GM21825 (cell line): ENCODE measurements around the gene RBMS3.

Experiments used
- ATAC-seq: cut with Tn5 transposase; IDR thresholded peaks from one replicate; pipeline ENCODE4 v1.9.1; 2021; ENCODE audit warnings: mild to moderate bottlenecking, moderate library complexity; ENCODE audit not compliant: unreplicated experiment

Gene RBMS3

DNA sequence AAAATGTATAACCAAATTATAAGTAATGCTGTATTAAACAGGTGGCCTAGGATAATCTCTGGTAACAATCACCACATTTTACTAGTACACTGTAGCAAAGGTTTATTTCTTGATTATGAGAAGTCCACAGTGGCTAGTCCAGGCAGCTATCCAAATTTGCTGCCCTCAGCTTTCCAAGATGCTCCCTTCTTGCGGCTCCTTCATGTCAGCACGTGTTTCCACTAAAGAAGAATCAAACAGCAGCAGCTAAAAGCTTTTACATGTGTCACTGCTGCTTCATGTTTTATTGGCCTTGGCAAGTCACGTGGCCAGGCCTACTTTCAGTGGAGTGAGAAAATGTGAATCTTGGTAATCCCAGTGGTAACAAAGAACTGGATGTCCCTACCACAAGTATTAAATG is 5.6 kb upstream of the RBMS3 start:
- no peak for ATAC-seq

DNA sequence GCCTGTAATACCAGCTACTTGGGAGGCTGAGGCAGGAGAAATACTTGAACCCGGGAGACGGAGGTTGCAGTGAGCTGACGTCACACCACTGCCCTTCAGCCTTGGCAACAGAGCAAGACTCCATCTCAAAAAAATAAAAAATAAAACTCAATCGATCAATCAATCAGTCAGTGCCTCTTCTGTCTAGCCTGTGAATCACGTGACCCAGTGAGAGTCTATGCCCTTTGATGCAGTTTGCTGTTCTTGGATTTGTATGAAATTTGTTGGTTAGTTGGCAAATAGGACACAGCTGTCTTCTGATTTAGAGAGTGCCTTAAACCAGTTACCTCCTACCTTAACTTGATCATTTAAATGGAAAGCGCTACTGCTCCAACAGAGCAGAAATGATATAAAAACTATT is 3.6 kb upstream of the RBMS3 start:
- no peak for ATAC-seq

DNA sequence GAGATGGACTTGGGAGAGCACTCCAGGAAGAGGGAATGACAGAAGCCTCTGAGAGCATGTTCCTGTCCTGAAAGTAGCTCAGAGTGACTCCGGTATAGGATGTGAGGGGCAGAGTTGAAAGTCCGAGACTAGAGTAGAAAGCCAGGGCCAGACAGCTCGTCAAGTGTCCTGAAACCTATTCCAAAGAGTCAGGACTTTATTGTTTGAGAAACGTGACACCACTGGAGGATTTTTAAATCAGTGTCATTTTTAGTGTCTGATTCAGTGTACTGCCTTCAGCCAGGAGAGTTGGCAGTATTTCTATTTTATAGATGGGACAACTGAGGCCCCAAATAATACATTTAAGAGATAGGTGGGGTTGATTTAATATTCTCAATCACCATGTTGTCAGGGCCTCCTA is 1.6 kb upstream of the RBMS3 start:
- ATAC-seq: no peak

DNA sequence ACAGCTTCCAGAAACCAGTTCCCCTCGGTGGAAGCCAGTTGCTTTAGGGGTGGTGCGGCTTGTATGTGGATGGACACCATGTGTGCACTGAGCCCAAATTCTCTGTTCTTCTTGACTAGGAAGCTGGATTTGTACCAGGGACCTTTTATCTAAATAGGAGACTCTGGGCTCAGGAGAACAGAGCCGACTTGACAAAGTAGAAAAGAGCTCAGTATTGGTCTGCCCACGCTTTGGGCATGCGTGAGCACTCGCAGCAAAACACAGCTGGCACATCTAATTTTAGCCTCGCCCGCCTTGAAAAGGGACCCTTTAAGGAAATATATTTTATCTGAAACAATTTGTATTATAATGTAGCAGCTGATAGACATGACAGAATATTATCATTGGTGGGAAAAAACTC is 1.1 kb upstream of the RBMS3 start:
- no peak for ATAC-seq

DNA sequence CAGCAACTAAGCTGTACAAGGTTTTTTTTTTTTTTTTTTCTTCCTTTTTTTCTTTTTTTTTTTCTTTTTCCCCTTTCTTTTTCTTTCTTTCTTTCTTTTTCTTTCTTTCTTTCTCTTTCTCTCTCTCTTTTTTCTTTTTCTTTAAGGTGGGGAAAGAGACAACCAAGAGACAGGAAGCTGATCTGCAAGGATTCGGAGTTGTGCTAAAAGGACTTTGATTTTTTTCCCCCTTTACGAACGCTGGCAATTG is 148 bp downstream of the RBMS3 start:
- ATAC-seq: no peak

DNA sequence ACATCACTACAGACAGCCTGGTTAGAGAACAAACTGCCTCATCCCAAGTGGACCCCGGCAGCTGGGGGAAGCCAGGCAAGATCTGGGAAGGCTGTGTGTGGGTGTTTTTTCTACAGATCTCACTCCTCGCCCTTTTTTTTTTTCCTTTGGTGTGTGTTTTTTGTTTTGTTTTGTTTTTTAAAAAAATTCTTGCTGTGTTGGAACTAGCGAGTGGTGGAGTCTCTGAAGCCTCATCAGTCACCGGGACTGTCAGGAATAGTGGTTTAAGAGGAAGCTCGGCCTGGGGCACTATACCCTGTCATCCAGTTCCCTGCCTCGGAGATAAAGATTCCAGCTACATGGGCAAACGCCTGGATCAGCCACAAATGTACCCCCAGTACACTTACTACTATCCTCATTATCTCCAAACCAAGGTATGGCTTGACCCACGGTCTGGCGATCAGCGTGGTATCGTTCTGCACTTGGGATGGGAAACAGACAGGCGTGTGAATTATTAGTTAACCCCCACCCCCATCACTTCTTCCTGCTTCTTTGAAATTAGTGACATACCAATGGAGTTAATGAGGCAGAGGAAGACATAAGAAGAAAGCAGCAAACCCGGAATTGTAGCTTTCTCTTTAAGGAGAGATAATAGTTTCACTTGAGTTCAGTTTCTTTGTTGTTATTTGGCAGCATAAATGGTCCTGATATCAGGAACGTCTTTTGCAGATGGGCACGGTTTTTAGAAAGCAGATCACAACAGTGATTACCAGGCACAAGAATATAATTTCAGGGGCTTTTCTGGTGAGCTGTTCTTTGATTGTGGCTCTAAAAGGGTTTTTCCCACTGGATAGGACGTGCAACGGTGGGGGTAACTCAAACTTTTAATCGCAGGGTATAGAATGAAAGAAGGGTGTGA is 722 bp downstream of the RBMS3 start:
- peak; percentile 66 for ATAC-seq

DNA sequence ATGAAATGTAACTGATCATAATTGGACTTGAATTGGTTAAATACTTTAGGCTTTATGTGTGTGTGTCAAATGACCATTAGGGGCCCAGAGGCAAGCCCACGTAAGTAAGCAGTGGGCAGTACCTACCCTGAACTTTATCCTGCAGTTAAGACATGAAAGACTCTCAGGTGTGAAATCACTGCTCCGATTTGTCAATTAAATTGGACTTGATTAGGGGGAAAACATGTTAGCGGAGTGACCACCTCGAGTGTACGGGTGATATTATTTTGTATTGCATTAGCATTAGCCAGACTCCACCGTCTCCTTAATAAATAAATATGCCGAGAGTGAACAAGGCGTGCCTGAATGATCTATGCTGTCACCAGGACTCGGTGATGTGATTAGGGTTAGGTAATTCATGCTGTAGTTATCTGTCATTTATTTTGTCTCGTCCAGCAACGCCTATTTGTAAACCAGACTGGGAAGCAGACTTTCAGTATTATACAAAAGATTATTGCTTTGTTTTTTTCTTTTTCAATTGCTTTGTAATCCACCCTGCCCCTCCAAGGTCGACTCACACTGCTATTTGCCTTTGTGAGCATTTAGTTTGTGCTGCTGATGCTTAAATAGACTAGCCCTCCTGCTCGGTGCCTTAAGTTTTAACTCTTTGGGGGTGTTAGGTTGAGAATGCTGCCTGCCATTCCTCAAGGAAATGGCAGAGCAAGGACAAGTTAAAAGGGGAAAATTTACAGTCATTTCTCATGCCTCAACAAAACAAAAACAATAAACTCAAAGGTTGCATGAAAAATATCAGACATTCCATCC is 1.8 kb downstream of the RBMS3 start:
- ATAC-seq: no peak

DNA sequence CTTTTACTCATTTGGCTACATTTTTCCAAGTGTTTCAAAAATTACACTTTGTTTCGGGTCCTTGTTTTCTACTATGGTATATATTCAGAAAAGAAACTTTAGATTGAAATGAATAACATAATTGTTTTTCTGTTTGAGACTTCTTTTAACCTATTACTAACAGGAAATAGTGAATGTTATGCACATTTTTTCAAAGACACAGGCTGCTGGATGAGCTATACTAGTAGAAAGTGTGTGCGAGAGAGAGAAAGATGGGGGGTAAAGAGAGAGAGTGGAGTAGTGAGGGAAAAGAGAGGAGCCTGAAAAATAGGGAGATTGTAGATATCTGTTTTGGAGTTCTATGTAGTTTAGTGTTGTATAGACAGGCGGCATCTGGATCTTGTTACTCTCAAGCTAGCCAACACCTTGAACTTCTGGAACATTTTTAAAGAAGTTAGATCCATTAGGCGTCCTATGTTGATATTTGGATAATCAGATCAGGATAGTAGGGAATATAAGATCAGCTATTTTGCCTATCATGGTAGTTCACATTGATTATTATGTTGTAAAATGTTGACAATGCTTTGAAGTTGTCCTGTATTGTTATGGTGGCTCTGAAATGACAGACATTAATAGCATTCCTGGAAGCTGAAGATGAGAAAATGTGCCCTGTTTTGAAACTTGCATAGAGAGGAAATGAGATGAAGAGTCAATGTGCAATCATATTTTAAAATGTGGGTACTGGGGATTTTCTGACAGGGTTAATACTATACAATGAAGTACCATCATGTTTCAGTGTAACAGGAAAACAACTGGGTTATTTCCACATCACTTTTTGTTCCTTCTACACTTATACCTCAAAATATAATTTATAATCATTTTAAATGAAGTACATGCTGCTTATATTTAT is 2.6 kb downstream of the RBMS3 start:
- no peak for ATAC-seq

DNA sequence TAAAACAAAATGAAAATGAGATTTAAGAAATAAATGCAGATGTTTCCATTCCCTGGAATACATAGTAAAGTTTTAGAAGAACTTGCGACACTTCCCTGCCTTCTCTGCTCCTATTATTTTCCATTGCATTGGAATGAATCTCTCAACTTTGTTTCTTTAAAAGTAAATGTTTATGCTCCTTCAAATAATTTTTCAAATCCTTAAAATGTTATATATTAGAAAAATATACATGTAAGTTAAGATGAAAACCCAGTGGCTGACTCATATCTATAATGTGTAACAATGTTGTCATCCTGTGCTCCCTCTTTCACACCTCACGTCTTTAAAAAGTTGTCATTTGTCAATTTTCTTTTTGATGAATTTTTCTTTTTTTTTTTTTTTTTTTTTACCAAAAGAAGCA is 3.6 kb downstream of the RBMS3 start:
- ATAC-seq: no peak

DNA sequence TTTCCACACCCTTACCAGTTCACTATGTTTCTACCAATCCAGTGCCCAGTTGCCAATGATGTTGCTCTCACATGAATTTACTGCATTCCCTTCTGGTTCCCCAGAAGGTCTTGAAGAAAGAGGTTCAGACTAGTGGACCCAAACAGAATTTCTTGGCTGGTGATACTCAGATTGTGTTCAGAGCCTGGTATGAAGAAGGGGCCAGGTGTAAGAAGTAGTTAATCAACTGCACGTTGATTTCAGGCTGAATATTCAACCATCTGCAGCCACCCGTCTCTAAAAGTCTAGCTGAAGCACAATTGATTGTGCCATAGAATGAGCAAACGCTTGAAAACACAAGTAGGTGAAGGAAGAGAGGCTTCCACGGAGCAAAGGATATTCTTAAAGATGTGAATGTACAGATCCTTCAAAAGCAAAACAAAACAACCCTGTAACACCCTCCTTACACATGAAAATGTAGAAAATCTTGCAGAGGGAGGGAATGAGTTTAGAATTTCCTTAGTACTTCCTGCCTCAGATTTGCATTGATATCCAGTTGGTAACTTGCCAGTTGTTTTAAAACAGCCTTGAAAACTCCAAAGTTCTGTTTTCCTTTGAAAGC is 4.7 kb downstream of the RBMS3 start:
- no peak for ATAC-seq

DNA sequence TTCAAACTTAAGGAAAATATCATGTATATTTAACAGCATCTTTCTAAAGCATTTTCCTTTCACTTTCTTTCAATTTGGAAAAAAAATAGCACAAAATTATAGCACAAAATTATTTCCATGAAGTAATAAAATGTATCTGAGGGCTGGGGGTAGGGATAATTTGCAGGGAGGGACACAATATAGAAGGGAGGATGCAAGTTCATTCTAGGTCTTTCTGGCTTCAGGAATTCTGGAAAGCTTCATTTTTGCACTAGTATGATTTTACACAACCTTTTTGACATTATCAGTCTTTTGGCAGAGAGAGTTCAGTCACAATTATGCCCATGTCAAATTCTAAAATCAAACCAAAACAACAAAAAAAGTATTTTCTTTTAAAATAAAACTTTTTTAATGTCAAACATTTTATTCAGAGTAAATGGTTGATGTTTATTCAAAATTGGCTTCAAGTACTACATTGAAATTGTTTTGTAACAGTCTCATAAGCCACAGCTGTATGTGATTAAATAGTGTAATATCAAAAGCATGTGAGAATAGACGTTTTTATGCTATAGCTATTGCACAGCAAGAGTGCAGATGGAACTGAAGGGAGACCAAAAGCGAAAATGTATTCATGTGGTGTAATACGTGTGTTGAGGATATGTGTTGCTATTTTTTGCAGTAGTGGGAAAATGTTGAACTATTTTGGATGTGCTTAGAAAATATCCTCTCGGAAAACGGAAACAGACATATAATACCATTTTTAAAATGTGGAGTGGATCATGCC is 5.8 kb downstream of the RBMS3 start:
- ATAC-seq: no peak

DNA sequence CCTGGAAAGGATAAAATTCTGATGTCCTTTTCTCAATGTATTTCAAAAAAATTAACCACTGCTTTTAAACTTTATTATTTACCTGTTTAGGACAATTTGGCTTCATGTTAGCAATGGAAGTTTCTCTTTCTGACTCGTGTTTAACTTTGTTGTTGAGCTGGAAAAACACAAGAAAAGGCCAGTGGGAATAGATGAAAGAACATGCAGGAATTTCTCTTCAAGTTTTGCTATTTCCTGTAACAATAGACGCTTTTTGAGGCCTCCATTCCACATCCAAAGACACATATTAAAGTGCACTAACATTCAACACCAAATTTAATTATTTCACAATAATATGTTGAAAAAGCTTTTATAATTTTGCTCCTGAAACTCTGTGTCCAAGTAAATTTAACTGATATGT is 9.7 kb downstream of the RBMS3 start:
- no peak for ATAC-seq

DNA sequence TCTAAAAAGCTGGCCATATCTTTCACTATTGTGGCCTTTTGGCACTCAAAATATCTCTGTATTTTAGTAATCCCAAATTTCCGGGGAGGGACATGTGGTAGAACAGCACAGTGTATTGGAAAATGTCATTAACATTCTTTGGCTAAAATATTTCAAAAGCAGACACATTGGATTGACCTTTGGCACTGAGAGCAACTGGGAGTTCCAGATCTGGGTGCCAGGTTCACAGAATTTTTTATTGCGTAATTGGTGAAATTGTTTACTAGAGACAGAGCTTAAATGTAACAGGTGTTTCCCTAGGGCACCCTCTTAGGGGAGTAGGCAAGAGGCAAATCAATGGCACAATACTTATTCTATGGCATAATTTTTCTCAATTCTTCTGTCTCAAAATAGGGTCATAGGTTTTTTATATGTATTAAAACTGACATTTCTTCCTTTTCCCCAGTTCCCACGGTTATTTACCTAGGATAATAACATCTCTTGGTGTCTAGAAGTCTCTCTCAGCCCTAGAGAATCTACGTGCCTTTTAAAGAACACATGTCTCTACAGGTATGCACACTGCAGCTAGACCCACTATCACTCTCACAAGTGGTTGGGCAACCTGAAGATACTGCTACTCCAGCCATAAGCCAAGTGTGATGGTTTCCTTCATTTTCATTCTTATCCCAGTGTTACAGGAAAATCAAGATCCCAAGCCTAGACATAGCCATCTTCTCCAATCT is 10.6 kb downstream of the RBMS3 start:
- ATAC-seq: no peak

DNA sequence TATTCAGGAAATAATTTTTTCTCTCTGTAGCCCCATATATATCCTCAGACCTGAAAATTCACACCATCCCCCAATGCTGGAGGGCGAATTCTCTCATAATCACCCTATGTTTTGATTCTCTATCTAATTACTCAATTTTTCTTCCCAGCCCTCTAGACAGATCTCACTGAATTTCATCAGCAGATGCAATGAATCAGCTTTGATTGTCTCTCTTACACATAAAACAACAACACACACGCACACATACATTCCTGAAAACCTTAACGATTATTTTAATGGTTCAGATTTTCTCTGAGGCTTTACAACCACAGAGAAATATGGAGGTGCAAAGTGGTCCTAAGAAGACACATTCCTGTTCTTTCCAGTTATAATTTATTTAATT is 11.1 kb downstream of the RBMS3 start:
- ATAC-seq: no peak

DNA sequence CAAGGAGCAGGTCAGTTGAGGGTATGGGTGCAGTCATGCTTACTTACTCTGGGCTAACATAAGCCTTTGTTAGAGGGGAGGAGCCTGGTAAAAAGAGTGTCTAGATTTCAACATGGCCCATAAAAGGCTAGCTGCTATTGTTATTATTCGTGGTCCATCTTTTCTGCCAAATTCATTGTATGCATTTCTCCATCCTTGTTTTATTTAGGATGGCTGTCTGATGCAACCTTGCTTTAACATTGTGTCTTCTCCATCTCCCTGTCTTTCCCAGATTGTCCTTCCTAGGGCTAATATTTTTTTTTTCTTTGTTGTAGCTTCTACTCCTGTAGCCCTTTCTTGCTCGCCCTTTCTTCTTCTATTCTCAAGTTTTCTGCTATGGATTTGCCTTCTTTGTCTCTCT is 12.6 kb downstream of the RBMS3 start:
- no peak for ATAC-seq

DNA sequence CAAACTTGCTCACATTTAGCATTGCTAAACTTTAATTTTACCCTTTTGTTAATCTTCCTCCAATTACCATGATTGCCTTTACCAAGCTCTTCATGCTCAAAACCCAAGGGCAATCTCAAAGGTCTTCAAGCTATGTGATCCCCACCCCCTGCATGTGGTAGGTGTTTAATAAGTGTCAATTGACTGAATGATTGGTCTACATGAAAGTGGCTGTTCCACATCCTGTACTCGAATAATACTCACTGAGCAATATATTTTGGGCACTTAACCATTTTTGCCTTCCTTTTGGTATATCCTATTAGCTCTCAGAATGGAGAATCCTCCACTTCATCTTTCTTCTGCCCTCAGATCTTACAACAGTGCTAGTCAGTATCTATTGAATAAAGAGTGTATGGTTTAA is 17.1 kb downstream of the RBMS3 start:
- no peak for ATAC-seq

DNA sequence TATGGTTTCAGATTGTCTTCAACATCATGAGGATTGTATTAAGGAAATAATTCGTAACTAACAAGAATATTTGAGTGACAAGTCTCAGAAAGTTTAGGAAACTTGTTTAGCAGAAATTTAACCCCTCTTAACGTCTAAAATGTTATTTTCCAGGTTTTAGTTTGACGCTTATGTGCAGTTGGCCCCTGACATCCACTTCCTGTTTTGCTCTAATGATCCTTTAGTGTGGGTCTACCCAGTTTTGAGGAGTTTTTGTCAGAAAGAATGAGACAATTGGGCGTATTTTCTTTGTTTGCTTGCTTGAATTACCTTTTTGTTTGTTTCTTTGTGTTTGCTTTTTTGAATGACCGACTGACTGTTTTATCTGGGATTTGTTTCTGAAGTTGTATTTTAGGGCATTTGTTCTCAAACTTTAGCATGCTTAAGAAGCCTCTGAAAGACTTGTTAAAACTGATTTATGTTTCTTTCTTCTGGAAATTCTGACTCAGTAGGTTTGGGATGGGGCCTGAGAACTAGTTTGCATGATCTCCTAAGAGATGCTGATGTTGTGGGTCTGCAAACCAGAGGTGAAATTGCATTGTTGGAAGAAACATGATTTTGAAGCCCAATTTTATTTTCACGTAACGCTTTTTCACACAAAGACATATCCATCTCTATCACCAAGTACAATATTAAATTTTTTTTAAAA is 20.6 kb downstream of the RBMS3 start:
- no peak for ATAC-seq

DNA sequence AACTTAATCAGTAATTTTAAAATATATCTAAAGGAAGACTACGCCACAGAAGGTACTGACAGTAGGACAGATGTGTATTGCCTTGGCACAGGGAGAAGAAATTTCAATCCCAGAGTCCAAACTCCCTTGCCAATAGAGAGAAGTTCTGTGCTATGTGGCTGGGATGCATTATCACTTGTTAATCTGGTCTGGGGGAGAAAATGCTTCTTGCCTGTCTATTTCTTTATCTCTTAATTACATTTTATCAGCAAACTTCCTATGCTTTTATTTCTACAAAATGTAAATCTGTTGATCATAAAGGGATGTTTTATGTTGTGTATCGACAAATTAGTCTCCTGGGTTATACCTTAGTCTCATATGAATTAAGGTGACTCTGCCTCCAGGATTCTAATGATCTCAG is 21.7 kb downstream of the RBMS3 start:
- ATAC-seq: no peak

DNA sequence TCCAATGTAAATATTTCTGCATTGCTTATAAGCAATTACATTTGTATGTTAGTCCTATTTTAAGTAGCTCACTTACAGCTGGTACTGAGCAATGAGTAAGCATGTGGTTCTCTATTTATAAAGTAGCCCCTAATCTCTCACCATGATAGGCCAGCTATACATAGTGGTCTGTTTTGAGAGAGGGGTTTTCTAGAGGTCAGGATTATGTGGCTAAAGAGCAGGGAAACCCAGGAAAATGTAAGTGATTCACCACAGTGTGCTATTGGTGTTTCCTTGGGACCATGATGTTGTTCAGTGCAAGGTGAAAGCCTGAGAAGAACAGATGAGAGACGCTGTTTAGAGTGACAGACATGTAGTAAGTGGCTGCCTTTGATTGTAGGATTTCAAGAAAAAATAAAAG is 26.4 kb downstream of the RBMS3 start:
- no peak for ATAC-seq
